Measurements from ENCODE around the gene DNAH2.

DNA sequence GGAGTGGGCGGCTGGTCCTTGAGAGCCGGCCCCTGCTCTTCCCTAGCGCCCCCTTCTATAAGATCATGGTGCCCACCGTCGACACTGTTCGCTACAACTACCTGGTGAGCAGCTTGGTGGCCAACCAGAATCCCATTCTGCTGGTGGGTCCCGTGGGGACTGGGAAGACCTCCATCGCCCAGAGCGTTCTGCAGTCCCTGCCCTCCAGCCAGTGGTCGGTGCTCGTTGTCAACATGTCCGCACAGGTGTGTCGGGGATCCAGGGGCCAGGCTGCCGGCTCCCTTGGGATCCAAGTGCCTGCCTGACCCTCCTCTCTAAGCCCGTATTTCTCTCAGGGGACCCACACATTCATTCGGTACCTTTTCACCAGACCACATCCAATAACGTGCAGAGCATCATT lies 75.1 kb downstream of the DNAH2 start:
- no peak for TF ChIP-seq CTCF (IDR thresholded peaks at IDR 0.05)
- no peak for TF ChIP-seq POLR2A (IDR thresholded peaks at IDR 0.05)
- TF ChIP-seq EP300 (IDR thresholded peaks at IDR 0.05) = no peak
- TF ChIP-seq POLR2AphosphoS5 (IDR thresholded peaks at IDR 0.05) = no peak
